ENCODE data around the gene ACTBL2. TPM values are rescaled to one million over a fixed set of nuclear protein-coding genes. Genes with fewer than 3 reads are reported as not detected.

Gene ACTBL2
- total RNA-seq, 1 donor from 2014 or later = not detected

DNA sequence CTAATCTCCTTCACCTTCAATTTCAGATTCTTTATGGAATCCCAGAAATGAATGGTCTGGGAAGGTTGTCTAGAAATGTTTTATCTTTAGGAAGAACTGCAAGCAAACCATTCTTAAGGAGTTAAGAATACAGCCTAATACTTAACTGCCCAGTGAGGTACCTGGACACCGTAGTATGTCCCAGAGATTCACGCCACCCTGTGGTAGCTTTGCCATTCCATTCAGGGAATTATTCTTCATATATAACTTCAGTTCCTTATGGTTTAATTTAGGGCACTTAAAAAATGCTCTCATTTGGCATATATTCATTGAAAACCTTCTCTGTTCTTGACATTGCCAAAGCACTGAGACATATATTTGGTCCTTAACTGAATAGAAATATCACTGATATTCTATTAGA is 49.7 kb downstream of the ACTBL2 start:
- Histone ChIP-seq H3K4me3 (no peak overlapping the region), H3K36me3 (no peaks in the 10 kb centered on the region), H3K9me3 (no peaks in the 10 kb centered on the region), H3K4me1 (no peaks in the 10 kb centered on the region), H3K27ac (no peak overlapping the region), H3K27me3 (ENCODE audit: low read depth) (no peaks in the 10 kb centered on the region)
- DNase-seq (no peak), ATAC-seq (no peak)
- intact Hi-C loops (cut with DNase I) = no loop called here
- TF ChIP-seq, protein P1, sequence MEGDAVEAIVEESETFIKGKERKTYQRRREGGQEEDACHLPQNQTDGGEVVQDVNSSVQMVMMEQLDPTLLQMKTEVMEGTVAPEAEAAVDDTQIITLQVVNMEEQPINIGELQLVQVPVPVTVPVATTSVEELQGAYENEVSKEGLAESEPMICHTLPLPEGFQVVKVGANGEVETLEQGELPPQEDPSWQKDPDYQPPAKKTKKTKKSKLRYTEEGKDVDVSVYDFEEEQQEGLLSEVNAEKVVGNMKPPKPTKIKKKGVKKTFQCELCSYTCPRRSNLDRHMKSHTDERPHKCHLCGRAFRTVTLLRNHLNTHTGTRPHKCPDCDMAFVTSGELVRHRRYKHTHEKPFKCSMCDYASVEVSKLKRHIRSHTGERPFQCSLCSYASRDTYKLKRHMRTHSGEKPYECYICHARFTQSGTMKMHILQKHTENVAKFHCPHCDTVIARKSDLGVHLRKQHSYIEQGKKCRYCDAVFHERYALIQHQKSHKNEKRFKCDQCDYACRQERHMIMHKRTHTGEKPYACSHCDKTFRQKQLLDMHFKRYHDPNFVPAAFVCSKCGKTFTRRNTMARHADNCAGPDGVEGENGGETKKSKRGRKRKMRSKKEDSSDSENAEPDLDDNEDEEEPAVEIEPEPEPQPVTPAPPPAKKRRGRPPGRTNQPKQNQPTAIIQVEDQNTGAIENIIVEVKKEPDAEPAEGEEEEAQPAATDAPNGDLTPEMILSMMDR (IDR thresholded peaks at IDR 0.05) = no peak

DNA sequence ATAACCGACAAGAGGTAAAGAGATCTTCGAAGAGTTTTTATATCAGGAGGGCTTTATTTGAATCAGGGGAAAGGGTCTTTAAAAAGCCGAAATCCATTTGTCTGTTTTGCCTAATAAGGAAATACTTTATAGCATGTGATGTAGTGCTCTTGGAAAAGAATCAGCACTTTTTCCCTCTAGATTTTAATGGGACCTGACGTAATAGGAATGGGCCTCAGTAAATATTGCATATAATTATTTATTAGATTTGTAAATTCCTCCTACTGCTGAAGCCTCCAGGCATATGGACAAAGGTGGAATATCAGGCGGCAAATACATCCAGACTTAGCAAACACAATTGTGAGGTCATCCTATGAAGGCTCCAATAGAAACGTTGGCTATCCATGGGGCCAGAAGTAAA is 50.9 kb downstream of the ACTBL2 start:
- intact Hi-C loops (cut with DNase I) = no loop called here
- H3K27me3 ChIP-seq (ENCODE audit: low read depth) = no peaks in the 10 kb centered on the region
- H3K27ac ChIP-seq = no peak overlapping the region
- H3K36me3 ChIP-seq = no peaks in the 10 kb centered on the region
- H3K9me3 ChIP-seq = no peaks in the 10 kb centered on the region
- TF ChIP-seq, protein P1 (IDR thresholded peaks at IDR 0.05) = no peak
- no peaks in the 10 kb centered on the region for H3K4me1 ChIP-seq
- DNase-seq (no peak), ATAC-seq (peak; percentile 18 to 48)
- no peak overlapping the region for H3K4me3 ChIP-seq

All from lower lobe of right lung (tissue), 2 donors.